ENCODE results near the gene BACE1-AS. TPM values are rescaled to one million over a fixed set of nuclear protein-coding genes. Genes with fewer than 3 reads are reported as not detected.
"Not testable (repeated sequence)": the region's sequence is repeated elsewhere in the genome, so short reads cannot be mapped to it uniquely, and the experiment has no call there.

The BACE1-AS gene
- total RNA-seq, 2 donors from 2014 or later, result 4.8 to 19.1 TPM

DNA sequence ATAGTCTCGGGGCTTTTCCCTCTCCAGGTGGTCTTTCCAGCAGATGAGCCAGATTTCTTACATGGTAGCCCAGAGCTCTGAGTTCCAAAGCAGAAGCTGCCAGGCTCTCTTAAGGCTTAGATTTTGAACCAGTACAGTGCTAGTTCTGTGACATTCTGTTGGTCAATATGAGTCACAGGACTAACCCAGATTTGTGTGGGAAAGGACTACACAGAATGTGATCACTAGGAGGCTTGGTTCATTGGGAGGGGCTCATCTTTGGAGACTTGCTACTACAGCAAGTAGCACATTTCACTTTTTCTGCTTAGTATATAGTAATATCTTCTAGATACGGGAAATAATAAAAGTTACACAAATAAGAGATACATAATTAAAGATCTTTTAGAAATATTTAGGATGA is 34.6 kb upstream of the BACE1-AS start:
- no peaks in the 10 kb centered on the region for H3K27me3 ChIP-seq (replicated peaks; ENCODE audit: insufficient read depth)
- no peak overlapping the region for H3K4me3 ChIP-seq
- intact Hi-C loops (cut with DNase I), result no loop called here
- H3K4me1 ChIP-seq (replicated peaks), result no peaks in the 10 kb centered on the region
- H3K9me3 ChIP-seq, result no peaks in the 10 kb centered on the region
- WGBS, result 96% methylated on average over 2 of the region's 2 CpGs
- H3K36me3 ChIP-seq, result peaks cover 0 to 5% of the 10 kb centered on the region in 2 donors
- no peak for DNase-seq (ENCODE audit: low spot score)
- H3K27ac ChIP-seq, result no peak overlapping the region
- TF ChIP-seq POLR2AphosphoS5 (IDR thresholded peaks at IDR 0.05), result no peak
- no peak for TF ChIP-seq POLR2A (IDR thresholded peaks at IDR 0.05)
- TF ChIP-seq, protein P1, sequence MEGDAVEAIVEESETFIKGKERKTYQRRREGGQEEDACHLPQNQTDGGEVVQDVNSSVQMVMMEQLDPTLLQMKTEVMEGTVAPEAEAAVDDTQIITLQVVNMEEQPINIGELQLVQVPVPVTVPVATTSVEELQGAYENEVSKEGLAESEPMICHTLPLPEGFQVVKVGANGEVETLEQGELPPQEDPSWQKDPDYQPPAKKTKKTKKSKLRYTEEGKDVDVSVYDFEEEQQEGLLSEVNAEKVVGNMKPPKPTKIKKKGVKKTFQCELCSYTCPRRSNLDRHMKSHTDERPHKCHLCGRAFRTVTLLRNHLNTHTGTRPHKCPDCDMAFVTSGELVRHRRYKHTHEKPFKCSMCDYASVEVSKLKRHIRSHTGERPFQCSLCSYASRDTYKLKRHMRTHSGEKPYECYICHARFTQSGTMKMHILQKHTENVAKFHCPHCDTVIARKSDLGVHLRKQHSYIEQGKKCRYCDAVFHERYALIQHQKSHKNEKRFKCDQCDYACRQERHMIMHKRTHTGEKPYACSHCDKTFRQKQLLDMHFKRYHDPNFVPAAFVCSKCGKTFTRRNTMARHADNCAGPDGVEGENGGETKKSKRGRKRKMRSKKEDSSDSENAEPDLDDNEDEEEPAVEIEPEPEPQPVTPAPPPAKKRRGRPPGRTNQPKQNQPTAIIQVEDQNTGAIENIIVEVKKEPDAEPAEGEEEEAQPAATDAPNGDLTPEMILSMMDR (IDR thresholded peaks at IDR 0.05), result no peak

DNA sequence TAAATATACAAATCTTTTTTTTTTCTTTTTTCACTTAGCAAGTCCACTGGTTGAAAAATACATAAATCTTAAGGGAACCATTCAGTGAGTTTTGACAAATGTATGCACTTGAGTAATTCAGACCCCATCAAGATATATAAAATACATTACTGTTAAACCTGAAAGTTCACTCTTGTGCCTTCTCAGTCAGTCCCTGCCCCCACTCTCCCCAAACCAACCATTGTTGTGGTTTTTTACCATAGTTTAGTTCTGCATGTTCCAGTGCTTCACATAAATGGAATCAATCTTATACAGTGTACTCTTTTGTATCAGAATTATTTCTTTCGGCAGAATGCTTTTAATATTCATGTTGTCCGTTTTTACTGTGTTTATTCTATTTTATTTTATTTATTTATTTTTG is 32.6 kb upstream of the BACE1-AS start:
- no peak overlapping the region for H3K27ac ChIP-seq
- H3K4me3 ChIP-seq, result no peak overlapping the region
- peaks cover 0 to 6% of the 10 kb centered on the region in 2 donors for H3K36me3 ChIP-seq
- intact Hi-C loops (cut with DNase I), result no loop called here
- H3K27me3 ChIP-seq (replicated peaks; ENCODE audit: insufficient read depth), result no peaks in the 10 kb centered on the region
- no peaks in the 10 kb centered on the region for H3K4me1 ChIP-seq (replicated peaks)
- no peak for DNase-seq (ENCODE audit: low spot score)
- H3K9me3 ChIP-seq, result no peaks in the 10 kb centered on the region
- 38% methylated on average over 2 of the region's 2 CpGs for WGBS
- TF ChIP-seq POLR2AphosphoS5 (IDR thresholded peaks at IDR 0.05), result no peak
- no peak for TF ChIP-seq POLR2A (IDR thresholded peaks at IDR 0.05)
- TF ChIP-seq, protein P1 (IDR thresholded peaks at IDR 0.05), result no peak

DNA sequence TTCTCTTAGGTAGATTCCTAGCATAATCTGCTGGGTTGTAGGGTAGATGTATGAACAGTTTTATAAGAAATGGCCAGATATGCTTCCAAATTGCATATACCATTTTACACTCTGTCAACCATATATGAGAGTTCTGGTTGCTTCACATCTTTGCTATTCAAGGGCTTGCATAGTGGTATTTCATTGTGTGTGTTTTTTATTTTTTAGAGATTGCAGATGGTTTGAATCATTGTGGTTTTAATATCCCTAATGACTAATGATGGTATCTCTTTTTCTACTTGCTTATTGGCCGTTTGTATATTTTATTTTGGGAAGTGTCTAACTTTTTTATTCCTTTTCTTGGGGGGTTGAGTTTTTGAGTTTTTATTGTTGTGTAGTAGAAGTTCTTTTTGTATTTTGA is 31.7 kb upstream of the BACE1-AS start:
- 40% methylated on average over 1 of the region's 1 CpG for WGBS
- H3K4me3 ChIP-seq, result no peak overlapping the region
- no peak for DNase-seq (ENCODE audit: low spot score)
- no peaks in the 10 kb centered on the region for H3K9me3 ChIP-seq
- TF ChIP-seq POLR2AphosphoS5 (IDR thresholded peaks at IDR 0.05) (no peak), POLR2A (IDR thresholded peaks at IDR 0.05) (no peak)
- TF ChIP-seq, protein P1 (IDR thresholded peaks at IDR 0.05), result no peak
- H3K27me3 ChIP-seq (replicated peaks; ENCODE audit: insufficient read depth), result no peaks in the 10 kb centered on the region
- H3K4me1 ChIP-seq (replicated peaks), result no peaks in the 10 kb centered on the region
- intact Hi-C loops (cut with DNase I), result no loop called here
- H3K36me3 ChIP-seq, result peaks cover 0 to 6% of the 10 kb centered on the region in 2 donors
- H3K27ac ChIP-seq, result no peak overlapping the region

DNA sequence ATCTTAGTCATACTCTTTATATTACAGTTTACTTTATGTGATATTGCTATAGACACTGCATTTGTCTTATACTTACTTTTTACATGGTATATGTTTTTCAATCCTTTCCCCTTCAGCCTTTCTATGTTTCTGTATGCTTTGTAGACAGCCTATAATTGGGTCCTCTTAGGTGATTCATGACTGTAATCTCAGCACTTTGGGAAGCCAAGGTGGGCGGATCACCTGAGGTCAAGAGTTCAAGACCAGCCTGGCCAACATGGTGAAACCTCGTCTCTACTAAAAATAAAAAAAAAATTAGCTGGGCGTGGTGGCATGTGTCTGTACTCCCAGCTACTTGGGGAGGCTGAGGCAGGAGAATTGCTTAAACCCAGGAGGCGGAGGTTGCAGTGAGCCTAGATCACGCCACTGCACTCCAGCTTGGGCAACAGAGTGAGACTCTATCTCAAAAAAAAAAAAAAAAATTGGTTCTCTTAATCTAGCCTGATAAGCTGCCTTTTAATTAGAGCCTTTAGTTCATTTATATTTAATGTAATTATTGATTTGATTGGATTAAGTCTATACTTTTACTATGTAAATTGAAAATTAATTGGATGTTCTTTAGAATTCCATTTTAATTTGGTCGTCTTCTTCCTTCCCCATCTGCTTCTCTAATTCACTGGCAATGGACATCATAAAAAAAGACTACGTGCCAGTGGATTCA is 26.4 kb upstream of the BACE1-AS start:
- H3K27me3 ChIP-seq (replicated peaks; ENCODE audit: insufficient read depth); H3K4me3 ChIP-seq; H3K27ac ChIP-seq; intact Hi-C loops (cut with DNase I); H3K9me3 ChIP-seq; DNase-seq (ENCODE audit: low spot score); H3K36me3 ChIP-seq; H3K4me1 ChIP-seq (replicated peaks): not testable (repeated sequence)
- 94% methylated on average over 7 of the region's 7 CpGs for WGBS

DNA sequence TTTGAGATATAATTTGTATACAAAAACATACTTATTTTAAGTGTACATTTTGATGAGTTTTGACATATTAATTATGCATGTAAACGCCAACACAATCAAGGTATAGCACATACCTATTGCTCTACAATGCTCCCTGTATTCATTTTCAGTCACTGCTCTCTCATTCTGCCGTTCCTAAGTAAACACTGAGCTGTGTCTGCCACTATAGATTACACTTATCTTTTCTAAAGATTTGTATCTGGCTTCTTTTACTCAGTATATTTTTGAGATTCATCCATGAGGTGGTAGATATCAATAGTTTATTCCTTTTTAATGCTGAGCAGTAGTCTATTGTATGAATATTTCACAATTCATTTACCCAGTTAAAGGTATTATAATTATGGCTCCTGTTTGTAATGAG is 25.4 kb upstream of the BACE1-AS start:
- no peaks in the 10 kb centered on the region for H3K9me3 ChIP-seq
- TF ChIP-seq POLR2A (IDR thresholded peaks at IDR 0.05) (no peak), POLR2AphosphoS5 (IDR thresholded peaks at IDR 0.05) (no peak)
- TF ChIP-seq, protein P1 (IDR thresholded peaks at IDR 0.05), result no peak
- no peak for DNase-seq (ENCODE audit: low spot score)
- 81% methylated on average over 2 of the region's 2 CpGs for WGBS
- intact Hi-C loops (cut with DNase I), result no loop called here
- H3K4me1 ChIP-seq (replicated peaks), result no peaks in the 10 kb centered on the region
- H3K4me3 ChIP-seq, result no peak overlapping the region
- peaks cover 0 to 6% of the 10 kb centered on the region in 2 donors for H3K36me3 ChIP-seq
- no peak overlapping the region for H3K27ac ChIP-seq
- no peaks in the 10 kb centered on the region for H3K27me3 ChIP-seq (replicated peaks; ENCODE audit: insufficient read depth)
